ENCODE results near the gene PTCHD1.

DNA sequence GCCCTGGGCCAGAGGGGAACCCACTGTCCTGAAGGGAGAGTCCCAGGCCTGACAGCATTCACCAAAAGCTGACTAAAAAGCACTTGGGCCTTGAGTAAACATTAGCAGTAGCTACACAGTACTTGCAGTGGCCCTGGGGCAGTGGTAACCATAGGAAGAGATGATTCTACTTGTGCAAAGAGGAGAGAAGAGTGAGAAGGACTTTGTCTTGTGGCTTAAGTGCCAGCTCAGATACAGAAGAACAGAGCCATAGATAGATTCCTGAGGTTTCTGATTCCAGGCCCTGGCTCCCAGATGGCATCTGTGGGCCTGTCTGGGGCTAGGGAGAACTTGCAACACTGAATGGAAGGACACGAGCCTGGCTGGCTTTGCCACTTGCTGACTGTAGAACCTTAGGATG is 100.5 kb downstream of the PTCHD1 start:
- TF ChIP-seq POLR2AphosphoS5 (IDR thresholded peaks at IDR 0.05; ENCODE audit: low read depth, low read length) (no peak), POLR2A (IDR thresholded peaks at IDR 0.05; ENCODE audit: low read depth, low read length) (no peak), TAF1 (IDR thresholded peaks at IDR 0.05; ENCODE audit: low read depth, low read length) (no peak)
